SU-DHL-6 (cell line): ENCODE data around the gene AGL.

ENCODE experiments used
- EZH2phosphoT487 ChIP-seq: fragments of 200-600 bp; sonication (generic), shearing (Covaris generic); conservative IDR thresholded peaks from 2 replicates; pipeline ENCODE4 v1.6.1; 2018; ENCODE audit warnings: mild to moderate bottlenecking, antibody characterized with exemption, low read length, moderate library complexity, mixed read lengths
- TF ChIP-seq, protein P1 (sequence below): fragments of 200-600 bp; sonication (generic); IDR thresholded peaks from one replicate; pipeline ENCODE4 v1.5.1; 2017; ENCODE audit warnings: antibody characterized with exemption, mild to moderate bottlenecking, low read length, moderate library complexity; ENCODE audit not compliant: insufficient read depth, poor library complexity, severe bottlenecking

DNA sequence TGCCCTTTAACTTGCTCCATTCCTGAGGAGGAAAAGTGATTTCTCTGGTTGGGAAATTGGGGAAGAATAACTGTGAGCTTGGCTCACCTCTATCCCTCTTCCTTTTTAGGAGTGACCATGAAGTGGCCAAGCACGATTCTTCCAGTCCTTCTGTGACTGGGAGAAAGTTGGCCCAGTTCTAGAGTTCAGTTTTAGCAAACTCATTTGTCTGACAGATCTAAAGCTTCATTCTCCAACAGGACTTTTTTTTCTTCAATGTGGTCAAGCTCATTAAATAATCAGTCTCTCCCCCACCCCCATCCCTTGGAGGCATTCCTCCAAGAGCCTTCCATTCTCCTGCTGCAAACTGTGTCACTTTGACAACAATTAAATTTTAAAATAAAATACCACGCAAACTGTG is 6.4 kb upstream of the AGL start:
- TF ChIP-seq, protein P1, sequence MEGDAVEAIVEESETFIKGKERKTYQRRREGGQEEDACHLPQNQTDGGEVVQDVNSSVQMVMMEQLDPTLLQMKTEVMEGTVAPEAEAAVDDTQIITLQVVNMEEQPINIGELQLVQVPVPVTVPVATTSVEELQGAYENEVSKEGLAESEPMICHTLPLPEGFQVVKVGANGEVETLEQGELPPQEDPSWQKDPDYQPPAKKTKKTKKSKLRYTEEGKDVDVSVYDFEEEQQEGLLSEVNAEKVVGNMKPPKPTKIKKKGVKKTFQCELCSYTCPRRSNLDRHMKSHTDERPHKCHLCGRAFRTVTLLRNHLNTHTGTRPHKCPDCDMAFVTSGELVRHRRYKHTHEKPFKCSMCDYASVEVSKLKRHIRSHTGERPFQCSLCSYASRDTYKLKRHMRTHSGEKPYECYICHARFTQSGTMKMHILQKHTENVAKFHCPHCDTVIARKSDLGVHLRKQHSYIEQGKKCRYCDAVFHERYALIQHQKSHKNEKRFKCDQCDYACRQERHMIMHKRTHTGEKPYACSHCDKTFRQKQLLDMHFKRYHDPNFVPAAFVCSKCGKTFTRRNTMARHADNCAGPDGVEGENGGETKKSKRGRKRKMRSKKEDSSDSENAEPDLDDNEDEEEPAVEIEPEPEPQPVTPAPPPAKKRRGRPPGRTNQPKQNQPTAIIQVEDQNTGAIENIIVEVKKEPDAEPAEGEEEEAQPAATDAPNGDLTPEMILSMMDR: no peak
- no peak for TF ChIP-seq EZH2phosphoT487
